Measurements from ENCODE around the gene CACNB2. TPM values are rescaled to one million over a fixed set of nuclear protein-coding genes. Genes with fewer than 3 reads are reported as not detected.

CACNB2 gene
- total RNA-seq, 1 experiment from 2014 or later, result 0.07 TPM

DNA sequence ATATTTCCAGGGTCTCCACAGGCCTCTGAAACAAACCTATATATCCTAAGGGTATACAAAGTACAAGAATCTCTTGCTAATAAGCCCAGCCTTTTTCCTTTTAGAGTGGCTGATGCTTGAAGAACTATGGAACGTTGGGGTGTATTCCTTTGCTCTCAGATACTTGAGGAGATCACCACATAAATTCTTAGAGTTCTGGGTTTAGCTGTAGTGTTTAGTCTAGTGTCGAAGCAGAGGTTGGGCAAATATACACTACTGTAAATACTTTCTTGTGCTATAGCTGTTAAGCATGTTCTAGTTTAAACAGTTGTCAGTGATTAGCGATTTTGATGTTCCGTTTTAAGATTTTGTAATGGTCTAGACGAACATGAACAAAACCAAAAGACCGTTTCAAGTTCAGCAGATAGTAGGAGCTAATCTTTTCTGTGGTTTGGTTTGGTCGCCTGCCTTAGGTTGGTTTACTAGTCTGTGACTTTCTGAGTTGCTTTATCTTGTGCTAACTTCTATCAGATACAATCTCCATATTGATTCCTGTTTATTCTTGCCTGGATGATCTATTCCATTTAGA is 281.6 kb downstream of the CACNB2 start:
- no peaks in the 10 kb centered on the region for H3K9me3 ChIP-seq (ENCODE audit: low read length)
- ChIA-PET POLR2A (ENCODE audit: unreplicated experiment) (no interaction called here), CTCF (no interaction called here)
- H2AFZ ChIP-seq (ENCODE audit: low read length), result no peak overlapping the region
- no peaks in the 10 kb centered on the region for H3K79me2 ChIP-seq (ENCODE audit: low read length)
- DNase-seq (no peak), ATAC-seq (no peak)
- H3K27ac ChIP-seq (ENCODE audit: low read length), result no peak overlapping the region
- intact Hi-C loops (cut with micrococcal nuclease), result no loop called here
- H3K36me3 ChIP-seq (ENCODE audit: low read depth, low read length), result no peaks in the 10 kb centered on the region
- H3K4me2 ChIP-seq (ENCODE audit: low read length), result no peak overlapping the region
- H3F3A ChIP-seq (ENCODE audit: low read length, unreplicated experiment), result no peaks in the 10 kb centered on the region
- no TSS peak for BruUV-seq (replicated peaks)
- no peaks in the 10 kb centered on the region for H3K4me1 ChIP-seq (ENCODE audit: insufficient read depth, low read length)
- TF ChIP-seq, protein P1, sequence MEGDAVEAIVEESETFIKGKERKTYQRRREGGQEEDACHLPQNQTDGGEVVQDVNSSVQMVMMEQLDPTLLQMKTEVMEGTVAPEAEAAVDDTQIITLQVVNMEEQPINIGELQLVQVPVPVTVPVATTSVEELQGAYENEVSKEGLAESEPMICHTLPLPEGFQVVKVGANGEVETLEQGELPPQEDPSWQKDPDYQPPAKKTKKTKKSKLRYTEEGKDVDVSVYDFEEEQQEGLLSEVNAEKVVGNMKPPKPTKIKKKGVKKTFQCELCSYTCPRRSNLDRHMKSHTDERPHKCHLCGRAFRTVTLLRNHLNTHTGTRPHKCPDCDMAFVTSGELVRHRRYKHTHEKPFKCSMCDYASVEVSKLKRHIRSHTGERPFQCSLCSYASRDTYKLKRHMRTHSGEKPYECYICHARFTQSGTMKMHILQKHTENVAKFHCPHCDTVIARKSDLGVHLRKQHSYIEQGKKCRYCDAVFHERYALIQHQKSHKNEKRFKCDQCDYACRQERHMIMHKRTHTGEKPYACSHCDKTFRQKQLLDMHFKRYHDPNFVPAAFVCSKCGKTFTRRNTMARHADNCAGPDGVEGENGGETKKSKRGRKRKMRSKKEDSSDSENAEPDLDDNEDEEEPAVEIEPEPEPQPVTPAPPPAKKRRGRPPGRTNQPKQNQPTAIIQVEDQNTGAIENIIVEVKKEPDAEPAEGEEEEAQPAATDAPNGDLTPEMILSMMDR (conservative IDR thresholded peaks at IDR 0.05; ENCODE audit: low read depth, low read length), result no peak
- no peak for TF ChIP-seq EZH2 (IDR thresholded peaks at IDR 0.05; ENCODE audit: low read length, unreplicated experiment)
- no peak for TF ChIP-seq EZH2phosphoT487 (IDR thresholded peaks at IDR 0.05; ENCODE audit: borderline replicate concordance, low read length)
- H3K27me3 ChIP-seq (ENCODE audit: low read length), result no peaks in the 10 kb centered on the region
- no peak overlapping the region for H3K9ac ChIP-seq (ENCODE audit: low read length)
- H3K4me3 ChIP-seq (ENCODE audit: low read length), result no peak overlapping the region
- no peaks in the 10 kb centered on the region for H3K9me2 ChIP-seq (replicated peaks; ENCODE audit: low read length)
- no peaks in the 10 kb centered on the region for H4K20me1 ChIP-seq (ENCODE audit: low read length)

DNA sequence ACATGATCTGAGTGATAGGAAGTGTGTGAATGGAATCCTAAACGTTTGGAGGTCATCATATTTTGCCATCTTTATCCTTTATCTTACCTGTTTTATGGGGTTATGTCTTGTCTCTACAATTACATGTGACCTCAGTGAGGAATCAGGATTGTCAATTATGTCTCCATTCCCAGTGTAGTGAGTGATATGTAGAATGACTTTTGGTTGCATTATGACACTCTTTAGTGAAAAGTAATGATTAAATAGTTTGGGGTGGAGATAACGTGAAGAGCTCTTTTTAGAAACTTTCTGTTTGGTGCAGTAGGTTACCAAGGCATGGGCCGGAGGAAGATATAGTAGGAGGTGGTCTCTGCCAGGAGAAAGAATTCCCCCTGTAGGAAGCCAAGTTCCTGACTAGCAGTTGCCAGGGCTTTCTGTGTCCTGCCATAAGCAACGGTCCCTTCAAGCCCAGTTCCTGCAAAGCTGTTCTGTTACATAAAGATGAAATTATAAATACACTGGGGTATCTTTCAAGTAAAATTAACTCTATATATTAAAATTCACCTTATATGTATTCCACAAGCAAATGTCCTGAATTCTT is 282.9 kb downstream of the CACNB2 start:
- Histone ChIP-seq H2AFZ (ENCODE audit: low read length) (no peak overlapping the region), H3K4me2 (ENCODE audit: low read length) (no peak overlapping the region), H3F3A (ENCODE audit: low read length, unreplicated experiment) (no peaks in the 10 kb centered on the region), H3K36me3 (ENCODE audit: low read depth, low read length) (no peaks in the 10 kb centered on the region), H3K4me1 (ENCODE audit: insufficient read depth, low read length) (no peaks in the 10 kb centered on the region), H3K27me3 (ENCODE audit: low read length) (0 out of 2 replicates have a peak, but pooled peaks cover 2% of the 10 kb centered on the region), H4K20me1 (ENCODE audit: low read length) (no peaks in the 10 kb centered on the region), H3K79me2 (ENCODE audit: low read length) (no peaks in the 10 kb centered on the region), H3K9ac (ENCODE audit: low read length) (no peak overlapping the region), H3K4me3 (ENCODE audit: low read length) (no peak overlapping the region), H3K9me3 (ENCODE audit: low read length) (no peaks in the 10 kb centered on the region), H3K9me2 (replicated peaks; ENCODE audit: low read length) (no peaks in the 10 kb centered on the region), H3K27ac (ENCODE audit: low read length) (no peak overlapping the region)
- no TSS peak for BruUV-seq (replicated peaks)
- DNase-seq (no peak), ATAC-seq (no peak)
- TF ChIP-seq EZH2 (IDR thresholded peaks at IDR 0.05; ENCODE audit: low read length, unreplicated experiment) (no peak), EZH2phosphoT487 (IDR thresholded peaks at IDR 0.05; ENCODE audit: borderline replicate concordance, low read length) (no peak)
- TF ChIP-seq, protein P1 (conservative IDR thresholded peaks at IDR 0.05; ENCODE audit: low read depth, low read length), result no peak
- intact Hi-C loops (cut with micrococcal nuclease), result no loop called here
- CTCF ChIA-PET, result no interaction called here
- POLR2A ChIA-PET (ENCODE audit: unreplicated experiment), result no interaction called here

DNA sequence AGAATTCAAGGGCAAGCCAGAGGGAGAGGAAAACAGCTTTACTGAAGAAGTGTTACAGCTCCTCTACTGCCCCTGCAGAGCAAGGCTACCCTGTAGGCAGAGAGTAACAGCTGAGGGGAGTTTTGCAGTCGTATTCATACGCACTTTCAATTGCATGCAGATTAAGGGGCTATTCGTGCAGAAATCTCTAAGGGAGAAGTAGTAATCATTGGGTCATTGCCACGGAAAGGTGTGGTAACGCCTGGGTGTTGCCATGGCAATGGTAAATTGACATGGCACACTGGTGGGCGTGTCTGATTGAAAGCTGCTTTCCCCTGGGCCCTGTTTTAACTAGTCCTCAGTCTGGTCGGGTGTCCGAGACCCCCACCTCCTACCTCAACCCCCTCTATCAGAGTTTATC is 284.0 kb downstream of the CACNB2 start:
- DNase-seq (no peak), ATAC-seq (no peak)
- Histone ChIP-seq H3F3A (ENCODE audit: low read length, unreplicated experiment) (no peaks in the 10 kb centered on the region), H3K9ac (ENCODE audit: low read length) (no peak overlapping the region), H3K9me2 (replicated peaks; ENCODE audit: low read length) (no peaks in the 10 kb centered on the region), H3K27me3 (ENCODE audit: low read length) (0 out of 2 replicates have a peak, but pooled peaks cover 2% of the 10 kb centered on the region), H3K79me2 (ENCODE audit: low read length) (no peaks in the 10 kb centered on the region), H3K4me3 (ENCODE audit: low read length) (no peak overlapping the region), H3K4me1 (ENCODE audit: insufficient read depth, low read length) (no peaks in the 10 kb centered on the region), H3K9me3 (ENCODE audit: low read length) (no peaks in the 10 kb centered on the region), H3K36me3 (ENCODE audit: low read depth, low read length) (no peaks in the 10 kb centered on the region), H2AFZ (ENCODE audit: low read length) (no peak overlapping the region), H4K20me1 (ENCODE audit: low read length) (no peaks in the 10 kb centered on the region), H3K4me2 (ENCODE audit: low read length) (no peak overlapping the region), H3K27ac (ENCODE audit: low read length) (no peak overlapping the region)
- intact Hi-C loops (cut with micrococcal nuclease), result no loop called here
- no TSS peak for BruUV-seq (replicated peaks)
- ChIA-PET POLR2A (ENCODE audit: unreplicated experiment) (no interaction called here), CTCF (no interaction called here)
- TF ChIP-seq, protein P1 (conservative IDR thresholded peaks at IDR 0.05; ENCODE audit: low read depth, low read length), result no peak
- TF ChIP-seq EZH2 (IDR thresholded peaks at IDR 0.05; ENCODE audit: low read length, unreplicated experiment) (no peak), EZH2phosphoT487 (IDR thresholded peaks at IDR 0.05; ENCODE audit: borderline replicate concordance, low read length) (no peak)
